Activated T-cell treated with anti-CD3 and anti-CD28 coated beads for 4 hours (primary cell): ENCODE results near the gene RNF17.
"Not testable (repeated sequence)": the region's sequence is repeated elsewhere in the genome, so short reads cannot be mapped to it uniquely, and the experiment has no call there.

Experiments used
- DNase-seq: peaks from one replicate; pipeline ENCODE4 v3.0.0-alpha.2; 2020

The RNF17 gene

DNA sequence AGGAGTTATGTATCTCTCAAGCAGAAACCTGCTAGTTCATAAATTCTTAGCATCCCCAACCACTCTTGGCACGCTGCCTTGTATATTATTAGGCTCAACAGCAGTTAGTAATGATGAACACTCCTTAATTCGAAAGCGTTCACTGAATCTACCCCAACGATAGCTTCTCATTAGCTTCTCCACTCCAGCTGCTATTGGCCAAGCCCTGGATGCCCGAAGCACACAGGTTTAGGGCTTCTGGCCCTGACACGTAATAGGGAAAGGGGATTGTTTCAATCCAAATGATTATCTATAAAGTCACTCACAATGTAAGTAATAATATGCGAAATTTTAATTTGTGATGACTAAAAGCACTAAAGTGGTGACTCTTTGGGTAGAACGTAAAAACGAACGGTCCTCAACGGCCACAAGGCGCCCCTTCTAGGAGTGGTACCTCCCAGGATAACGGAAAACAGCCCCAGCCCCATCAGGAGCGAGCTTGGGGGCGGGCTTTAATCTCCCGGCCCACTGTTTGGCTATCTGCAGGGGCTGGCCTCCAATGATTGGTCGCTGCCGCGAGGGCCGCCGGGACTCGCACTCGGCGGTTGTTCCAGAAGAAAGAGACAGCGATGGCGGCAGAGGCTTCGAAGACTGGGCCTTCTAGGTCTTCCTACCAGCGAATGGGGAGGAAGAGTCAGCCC is at the start of gene RNF17:
Gene RNF17 (plus strand): TSS at position 574 of the 680 bp plus-strand sequence. CDS start 35 bp downstream, at position 609.
- DNase-seq: no peak

DNA sequence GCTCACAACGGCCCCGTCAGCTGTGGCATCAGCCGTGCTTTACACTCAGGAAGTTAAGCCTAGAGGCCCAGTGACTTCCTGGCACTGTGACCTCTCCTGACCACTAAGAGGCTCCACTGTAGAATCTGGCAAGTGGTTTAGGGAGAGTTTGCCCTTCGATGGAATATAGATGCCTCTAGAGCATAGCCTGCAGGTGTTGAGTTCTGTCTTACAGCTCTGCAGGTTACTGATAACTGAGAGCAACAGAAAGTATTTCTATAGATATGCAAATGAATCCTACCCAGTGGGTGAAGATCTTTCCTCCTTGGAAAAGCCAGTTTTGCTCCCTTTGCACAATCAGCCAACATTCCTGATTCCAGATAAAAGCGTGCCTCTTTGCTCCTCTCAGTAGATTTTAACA is 48.0 kb upstream of the RNF17 start:
- DNase-seq: no peak

DNA sequence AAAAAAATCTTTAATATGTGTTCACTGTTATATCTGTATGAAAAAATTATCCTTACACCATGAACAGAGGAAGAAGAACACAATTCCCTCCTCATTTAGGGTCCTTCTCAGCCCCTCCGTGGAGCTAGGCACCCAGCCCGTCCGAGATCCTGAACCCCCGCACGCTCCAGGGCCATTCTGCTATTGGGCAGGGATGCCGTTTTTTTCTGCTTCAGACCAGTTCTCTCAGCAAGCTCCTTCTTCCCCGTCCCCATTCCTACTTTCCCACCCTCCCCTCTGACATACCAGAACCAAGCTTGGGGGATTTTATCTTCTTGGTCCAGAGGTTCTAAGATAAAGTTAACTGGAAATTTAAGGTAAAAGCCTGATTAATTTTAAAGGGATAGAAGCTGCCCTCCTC is 47.5 kb upstream of the RNF17 start:
- DNase-seq: no peak

- DNase-seq: no peak
Observed at GRCh38 chr13:24717217-24717616, 46.8 kb upstream of the RNF17 start.

DNA sequence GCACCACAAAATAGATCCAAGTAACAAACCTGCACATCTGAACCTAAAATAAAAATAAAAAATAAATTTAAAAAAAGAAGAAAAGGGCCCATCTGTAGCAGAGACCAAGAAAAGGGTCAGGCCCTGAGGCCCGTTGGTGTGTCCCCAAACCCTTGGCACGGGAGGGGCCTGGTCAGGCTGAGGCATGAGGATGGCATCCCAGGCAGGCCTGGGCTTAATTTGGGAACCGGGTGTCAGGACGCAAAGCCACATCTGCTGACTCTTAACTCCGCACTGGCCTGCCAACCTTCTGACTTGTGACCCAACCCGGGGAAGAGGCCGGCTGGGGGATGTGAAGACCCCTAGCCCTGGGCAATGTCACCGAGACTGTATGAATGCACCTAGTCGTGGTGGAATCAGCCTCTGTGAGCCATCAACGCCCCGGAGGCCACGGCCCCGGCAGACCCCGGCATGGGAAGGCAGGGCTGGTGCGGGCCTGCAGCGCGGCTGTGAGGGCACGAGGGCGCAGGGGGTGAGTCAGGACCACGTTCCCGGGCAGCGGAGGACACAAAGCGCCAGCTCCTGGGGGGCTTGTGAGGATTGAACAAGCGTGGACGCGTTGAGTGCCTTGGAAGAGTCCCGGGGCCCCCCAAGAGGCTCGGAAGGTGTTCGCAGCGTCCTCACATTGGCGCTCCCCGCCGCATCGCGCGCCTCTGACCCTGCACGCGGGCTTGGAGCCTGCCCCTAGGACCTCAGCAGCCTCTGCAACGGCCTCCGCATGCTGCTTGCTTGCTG is 45.6 kb upstream of the RNF17 start:
- DNase-seq: no peak

GRCh38 chr13:24719139-24719538 is 44.8 kb upstream of the RNF17 start:
- no peak for DNase-seq

DNA sequence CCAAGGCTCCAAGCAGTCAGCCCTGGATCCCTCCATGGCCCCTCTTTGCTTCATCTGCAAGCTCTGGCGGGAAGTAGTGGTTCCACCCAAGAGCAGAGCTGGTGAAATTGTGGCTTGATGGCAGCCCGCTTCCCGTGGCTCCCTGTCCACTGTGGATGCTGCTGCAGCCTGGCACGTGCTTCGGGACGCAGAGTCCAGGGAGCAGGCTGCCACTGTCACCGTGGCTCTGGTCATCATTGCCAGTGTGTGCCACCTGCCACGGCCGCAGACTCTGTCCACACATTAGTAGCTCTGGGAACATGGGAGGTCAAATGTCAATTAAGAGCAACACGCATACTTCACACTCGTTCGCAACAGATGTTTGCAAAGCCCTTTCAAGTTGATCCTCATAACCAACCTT is 40.8 kb upstream of the RNF17 start:
- no peak for DNase-seq

DNA sequence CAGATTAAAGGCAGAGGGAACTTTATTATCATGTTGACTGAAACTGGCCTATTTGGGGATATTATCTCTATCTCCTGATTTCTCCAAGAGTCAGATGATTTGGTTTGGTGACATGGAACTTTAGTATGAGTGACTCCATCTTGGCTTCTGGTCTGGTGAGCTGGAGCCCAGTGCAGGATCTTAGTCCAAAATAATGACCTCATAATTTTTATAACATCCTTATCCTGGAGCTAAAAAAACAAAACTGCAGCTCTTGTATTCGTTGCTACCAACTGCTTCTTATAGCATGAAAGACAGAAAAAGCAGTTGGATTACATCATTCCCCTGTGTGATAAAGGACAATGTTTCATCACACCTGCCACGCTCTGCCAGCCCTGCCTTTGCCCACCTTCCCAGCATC is 39.3 kb upstream of the RNF17 start:
- DNase-seq: no peak

DNA sequence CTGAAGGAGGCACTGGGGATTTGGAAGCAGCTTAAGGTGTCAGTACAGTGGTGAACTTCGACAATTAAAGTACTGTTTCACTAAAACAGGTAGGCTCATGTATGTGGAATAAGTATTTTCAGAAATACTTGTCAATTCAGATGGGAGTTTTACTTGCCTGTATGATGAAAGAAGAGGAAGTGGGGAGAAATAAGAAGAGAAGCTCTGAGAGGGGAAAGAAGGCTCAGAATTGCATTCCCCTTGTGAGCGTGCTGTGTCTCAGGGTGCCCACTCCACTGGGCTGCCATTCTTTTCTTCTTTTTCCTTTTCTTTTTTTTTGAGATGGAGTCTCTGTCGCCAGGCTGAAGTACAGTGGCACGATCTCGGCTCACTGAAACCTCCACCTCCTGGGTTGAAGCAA is 38.6 kb upstream of the RNF17 start:
- no peak for DNase-seq

DNA sequence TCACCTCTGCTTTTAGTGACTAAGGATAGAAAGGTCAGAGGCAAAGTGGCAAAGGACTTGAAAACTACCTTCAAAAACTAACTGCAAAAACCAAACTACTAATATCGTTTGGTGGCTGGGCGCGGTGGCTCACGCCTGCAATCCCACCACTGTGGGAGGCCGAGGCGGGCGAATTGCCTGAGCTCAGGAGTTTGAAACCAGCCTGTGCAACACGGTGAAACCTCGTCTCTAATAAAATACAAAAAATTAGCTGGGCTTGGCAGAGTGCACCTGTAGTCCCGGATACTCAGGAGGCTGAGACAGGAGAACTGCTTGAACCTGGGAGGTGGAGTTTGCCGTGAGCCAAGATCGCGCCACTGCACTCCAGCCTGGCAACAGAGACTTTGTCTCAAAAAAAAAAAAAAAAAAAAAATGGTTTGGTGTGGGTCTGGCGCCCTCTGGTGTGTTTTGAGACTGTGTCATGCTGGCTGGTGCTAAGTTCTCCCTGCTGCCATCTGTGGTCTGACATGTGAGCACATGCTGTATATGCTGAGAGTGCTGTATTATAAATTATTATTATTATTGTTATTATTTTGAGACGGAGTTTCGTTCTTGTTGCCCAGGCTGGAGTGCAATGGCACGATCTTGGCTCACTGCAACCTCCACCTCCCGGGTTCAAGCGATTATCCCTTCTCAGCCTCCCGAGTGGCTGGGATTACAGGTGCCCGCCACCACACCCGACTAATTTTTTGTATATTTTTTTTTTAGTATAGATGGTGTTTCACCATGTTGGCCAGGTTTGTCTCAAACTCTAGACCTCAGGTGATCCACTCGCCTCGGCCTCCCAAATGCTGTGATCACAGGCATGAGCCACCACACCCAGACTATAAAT is 36.0 kb upstream of the RNF17 start:
- DNase-seq: peak; percentile 44

GRCh38 chr13:24730873-24731567 is 32.9 kb upstream of the RNF17 start:
- DNase-seq: not testable (repeated sequence)

DNA sequence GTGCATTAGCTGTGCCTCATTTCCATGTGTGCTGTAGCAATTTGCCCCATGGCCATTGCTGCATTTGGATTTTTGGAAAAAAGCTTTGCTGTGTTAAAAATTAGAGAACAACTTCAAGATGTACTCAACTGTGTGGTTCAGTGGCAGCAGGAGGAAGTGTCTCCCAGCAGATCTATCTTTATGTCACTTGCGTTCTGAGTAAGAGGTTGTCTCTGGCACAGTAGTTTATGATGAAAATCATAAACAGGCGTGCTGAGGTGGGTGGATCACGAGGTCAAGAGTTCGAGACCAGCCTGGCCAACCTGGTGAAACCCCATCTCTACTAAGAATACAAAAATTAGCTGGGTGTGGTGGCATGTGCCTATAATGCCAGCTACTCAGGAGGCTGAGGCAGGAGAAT is 29.0 kb upstream of the RNF17 start:
- no peak for DNase-seq

DNA sequence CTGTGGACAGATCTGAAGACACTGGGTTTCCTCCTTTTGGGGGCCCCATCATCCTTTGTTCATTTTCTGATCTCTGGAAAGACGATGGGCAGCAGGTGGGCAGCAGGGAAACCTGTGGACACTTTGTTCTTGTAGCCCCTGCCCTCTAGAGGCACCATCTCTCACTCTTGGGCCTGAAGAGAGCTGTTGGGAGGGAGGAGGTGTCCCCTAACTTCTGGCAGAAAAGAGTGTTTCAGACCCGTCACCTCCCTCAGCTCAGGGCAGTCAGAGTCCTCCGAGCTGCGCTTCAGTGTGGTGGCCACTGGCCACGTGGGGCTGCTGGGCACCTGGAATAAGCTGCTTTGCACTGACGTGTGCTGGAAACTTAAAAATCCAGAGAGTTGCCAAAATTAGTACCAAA is 26.9 kb upstream of the RNF17 start:
- DNase-seq: no peak

DNA sequence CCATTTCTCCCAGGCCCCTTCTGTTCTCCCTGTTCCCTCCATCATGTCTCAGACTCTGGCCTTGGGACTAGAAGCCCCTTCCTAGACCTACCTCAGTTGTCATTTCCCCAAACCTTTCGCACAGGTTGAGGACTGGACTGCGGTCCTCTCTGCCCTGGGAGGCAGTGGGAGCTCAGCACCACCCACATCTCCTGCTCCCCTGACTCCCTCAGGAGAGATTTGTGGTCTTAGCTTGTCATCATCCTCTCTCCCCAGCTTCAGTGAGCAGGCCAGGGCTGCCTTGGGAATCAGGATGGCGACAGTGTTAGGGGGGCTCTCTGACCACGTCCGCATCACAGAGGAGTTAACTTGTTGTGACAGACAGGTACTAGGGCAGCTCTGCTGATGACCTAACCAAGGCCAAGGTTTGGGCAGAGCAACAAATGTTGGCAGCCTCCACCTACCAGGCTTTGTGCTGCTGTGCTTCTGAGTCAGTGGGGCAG is 25.6 kb upstream of the RNF17 start:
- no peak for DNase-seq

DNA sequence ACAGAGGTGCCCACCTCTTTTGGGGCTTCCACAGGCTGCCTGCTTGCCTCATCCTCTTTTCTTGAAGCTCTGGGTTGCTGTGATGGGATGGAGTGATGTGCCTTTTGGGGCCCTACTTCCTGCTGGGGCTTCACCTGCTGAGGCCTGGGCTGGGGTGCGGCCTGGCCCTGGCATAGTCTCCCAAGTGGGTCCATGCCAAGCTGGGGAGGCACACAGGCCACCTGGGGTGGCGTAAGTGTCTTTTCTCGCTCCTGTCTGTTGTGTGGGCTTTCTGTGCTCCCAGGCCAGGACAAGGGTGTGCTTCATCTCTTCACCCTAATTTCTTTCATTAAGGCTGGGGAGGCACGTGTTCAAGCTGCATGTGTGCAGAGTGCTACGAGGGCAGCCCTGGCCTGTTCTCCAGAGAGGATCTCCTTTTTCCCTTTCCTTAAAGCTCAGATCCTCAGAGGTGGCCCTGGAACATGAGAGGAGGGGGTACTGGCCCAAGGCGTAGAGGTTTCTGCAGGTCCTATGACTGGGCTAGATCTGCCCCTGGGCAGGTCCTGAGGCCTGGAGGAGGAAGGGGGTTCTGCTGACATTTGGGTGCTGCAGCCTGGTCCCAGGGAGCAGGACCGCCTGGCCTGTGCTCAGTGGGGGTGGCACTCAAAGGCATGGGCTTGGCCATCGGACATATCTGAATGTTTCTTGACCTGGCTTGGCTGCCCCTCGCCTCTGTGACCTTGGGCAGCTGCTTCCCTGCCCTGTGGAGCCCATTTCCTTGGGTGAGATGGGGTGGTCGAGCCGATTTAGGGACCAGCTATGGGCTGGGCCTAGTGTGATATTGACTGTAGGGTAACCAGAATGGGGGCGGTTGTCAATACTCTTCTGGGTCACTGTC is 23.7 kb upstream of the RNF17 start:
- no peak for DNase-seq

- no peak for DNase-seq
Observed at GRCh38 chr13:24741016-24741662, 22.8 kb upstream of the RNF17 start.

DNA sequence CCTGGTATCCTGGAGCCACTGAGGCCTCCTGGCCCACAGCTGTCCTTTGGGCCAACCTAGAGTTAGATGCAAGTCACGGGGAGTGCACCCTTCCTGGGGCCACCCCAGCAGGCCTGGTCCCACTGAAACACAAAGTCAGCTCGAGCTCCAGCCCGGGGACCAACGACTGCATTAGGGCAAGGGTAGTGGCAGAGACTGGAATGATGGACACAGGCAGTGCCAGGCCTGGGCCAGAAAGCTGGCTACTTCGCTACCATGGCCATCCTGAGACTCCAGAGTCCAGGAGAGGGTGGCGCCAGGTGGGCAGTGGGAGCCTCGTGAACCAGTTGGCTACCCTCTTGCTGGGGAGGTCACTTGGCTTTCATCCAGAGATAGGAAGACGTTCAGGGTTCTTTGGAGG is 22.2 kb upstream of the RNF17 start:
- DNase-seq: no peak

DNA sequence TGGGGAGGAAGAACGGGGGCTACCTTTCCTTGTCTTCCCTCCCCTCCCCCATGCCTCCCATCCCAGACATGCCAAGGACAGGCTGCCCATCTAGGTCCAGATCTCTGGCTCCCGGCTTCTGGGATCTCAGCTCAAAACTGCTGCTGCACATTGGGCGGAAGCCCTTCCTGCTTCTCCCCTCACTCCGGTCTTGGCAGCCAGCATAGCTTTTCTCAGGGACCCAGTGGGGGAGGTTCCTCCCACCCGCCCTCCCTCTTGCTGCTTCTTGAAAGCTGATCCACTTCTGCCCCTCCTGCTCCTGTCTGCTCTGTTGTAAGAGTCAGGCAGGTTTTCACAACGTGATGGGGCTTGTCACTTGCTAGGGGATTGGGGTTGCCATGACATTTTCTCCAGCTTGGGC is 21.7 kb upstream of the RNF17 start:
- DNase-seq: no peak

DNA sequence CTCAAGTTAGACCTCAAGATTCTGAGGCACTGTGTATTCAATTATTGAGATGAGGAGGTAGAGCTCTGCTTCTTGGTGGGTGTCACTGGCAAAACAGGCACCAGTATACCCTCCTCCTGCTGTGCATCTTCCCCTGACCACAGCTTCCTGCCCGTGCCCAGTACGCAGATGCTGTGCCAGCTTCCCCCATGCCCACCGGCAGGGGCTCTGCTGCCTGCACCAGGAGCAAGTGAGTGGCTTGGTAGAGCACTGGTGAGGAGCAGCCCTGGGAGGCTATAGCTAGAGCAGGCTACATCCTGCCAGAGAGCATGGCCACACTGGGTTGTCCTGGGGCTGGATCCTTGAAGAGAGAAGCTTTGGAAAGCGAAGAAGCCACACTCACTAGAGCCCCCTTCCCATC is 21.0 kb upstream of the RNF17 start:
- DNase-seq: no peak

- DNase-seq: no peak
Observed at GRCh38 chr13:24744247-24744646, 19.7 kb upstream of the RNF17 start.

GRCh38 chr13:24745516-24745860 is 18.5 kb upstream of the RNF17 start:
- DNase-seq: no peak
